ENCODE data around the gene GPR157. TPM values are rescaled to one million over a fixed set of nuclear protein-coding genes. Genes with fewer than 3 reads are reported as not detected.

Gene GPR157
- total RNA-seq, 1 donor from 2014 or later = 19.4 TPM

DNA sequence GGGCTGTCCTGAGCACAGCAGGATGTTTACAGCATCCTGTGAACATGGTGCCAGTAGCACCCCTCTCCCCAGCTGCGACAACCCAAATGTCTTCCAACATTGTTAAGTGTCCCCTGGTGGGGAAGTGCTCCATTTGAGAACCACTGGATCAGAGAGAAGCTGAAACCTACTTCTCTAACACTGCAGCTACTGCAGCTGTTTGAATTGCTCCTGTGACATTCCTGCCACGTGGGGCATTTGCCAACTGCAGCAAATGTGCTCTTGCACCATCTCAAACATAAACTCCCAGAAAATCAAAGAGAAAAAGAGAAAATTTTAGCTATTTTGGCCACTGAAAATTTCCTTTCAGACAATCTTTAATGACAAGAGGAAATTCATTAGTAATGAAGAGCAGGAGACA lies 70.4 kb downstream of the GPR157 start:
- no peaks in the 10 kb centered on the region for H3K36me3 ChIP-seq
- TF ChIP-seq POLR2AphosphoS5 (IDR thresholded peaks at IDR 0.05; ENCODE audit: insufficient read depth in 1 of 2, low read depth in 1 of 2) = no peak
- TF ChIP-seq, protein P1, sequence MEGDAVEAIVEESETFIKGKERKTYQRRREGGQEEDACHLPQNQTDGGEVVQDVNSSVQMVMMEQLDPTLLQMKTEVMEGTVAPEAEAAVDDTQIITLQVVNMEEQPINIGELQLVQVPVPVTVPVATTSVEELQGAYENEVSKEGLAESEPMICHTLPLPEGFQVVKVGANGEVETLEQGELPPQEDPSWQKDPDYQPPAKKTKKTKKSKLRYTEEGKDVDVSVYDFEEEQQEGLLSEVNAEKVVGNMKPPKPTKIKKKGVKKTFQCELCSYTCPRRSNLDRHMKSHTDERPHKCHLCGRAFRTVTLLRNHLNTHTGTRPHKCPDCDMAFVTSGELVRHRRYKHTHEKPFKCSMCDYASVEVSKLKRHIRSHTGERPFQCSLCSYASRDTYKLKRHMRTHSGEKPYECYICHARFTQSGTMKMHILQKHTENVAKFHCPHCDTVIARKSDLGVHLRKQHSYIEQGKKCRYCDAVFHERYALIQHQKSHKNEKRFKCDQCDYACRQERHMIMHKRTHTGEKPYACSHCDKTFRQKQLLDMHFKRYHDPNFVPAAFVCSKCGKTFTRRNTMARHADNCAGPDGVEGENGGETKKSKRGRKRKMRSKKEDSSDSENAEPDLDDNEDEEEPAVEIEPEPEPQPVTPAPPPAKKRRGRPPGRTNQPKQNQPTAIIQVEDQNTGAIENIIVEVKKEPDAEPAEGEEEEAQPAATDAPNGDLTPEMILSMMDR (IDR thresholded peaks at IDR 0.05) = no peak
- TF ChIP-seq POLR2A (IDR thresholded peaks at IDR 0.05) = no peak
- intact Hi-C loops (cut with DNase I) = no loop called here
- no peak for DNase-seq (ENCODE audit: extremely low spot score in 2 of 2)
- no peaks in the 10 kb centered on the region for H3K27me3 ChIP-seq
- H3K9me3 ChIP-seq = no peaks in the 10 kb centered on the region
- no peak overlapping the region for H3K4me3 ChIP-seq
- H3K27ac ChIP-seq = no peak overlapping the region
- H3K4me1 ChIP-seq = peaks cover 14% of the 10 kb centered on the region

DNA sequence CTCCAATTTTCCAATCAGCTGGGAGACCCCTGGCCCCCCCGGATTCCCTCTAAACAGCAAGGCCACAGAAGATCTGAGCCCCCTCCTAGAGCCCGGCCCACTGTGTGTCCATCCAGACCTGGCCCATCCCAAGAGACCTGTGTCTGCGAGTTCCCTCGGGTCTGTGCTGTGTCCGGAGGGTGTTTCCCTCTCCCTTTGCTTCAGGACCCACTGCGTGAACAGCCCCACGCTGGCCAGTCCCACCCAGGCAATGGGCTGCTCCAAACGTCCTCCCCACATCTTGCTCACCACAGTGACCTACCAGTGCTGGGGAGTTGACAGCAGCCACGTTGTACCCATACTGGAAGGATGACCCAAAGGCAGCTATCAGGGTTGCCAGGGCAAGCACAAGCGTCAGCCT lies 71.1 kb downstream of the GPR157 start:
- DNase-seq (ENCODE audit: extremely low spot score in 2 of 2) = no peak
- TF ChIP-seq POLR2A (IDR thresholded peaks at IDR 0.05) (no peak), POLR2AphosphoS5 (IDR thresholded peaks at IDR 0.05; ENCODE audit: insufficient read depth in 1 of 2, low read depth in 1 of 2) (no peak)
- TF ChIP-seq, protein P1 (IDR thresholded peaks at IDR 0.05) = no peak
- no peak overlapping the region for H3K4me3 ChIP-seq
- H3K27ac ChIP-seq = no peak overlapping the region
- intact Hi-C loops (cut with DNase I) = no loop called here
- H3K9me3 ChIP-seq = no peaks in the 10 kb centered on the region
- H3K27me3 ChIP-seq = no peaks in the 10 kb centered on the region
- peaks cover 14% of the 10 kb centered on the region for H3K4me1 ChIP-seq
- H3K36me3 ChIP-seq = no peaks in the 10 kb centered on the region

GRCh38 chr1:9052272-9053049 lies 76.4 kb downstream of the GPR157 start:
- Histone ChIP-seq H3K4me3 (no peak overlapping the region), H3K27ac (no peak overlapping the region), H3K36me3 (no peaks in the 10 kb centered on the region), H3K4me1 (no peaks in the 10 kb centered on the region), H3K27me3 (no peaks in the 10 kb centered on the region), H3K9me3 (no peaks in the 10 kb centered on the region)
- intact Hi-C loops (cut with DNase I) = no loop called here
- TF ChIP-seq POLR2AphosphoS5 (IDR thresholded peaks at IDR 0.05; ENCODE audit: insufficient read depth in 1 of 2, low read depth in 1 of 2) (no peak), POLR2A (IDR thresholded peaks at IDR 0.05) (no peak)
- TF ChIP-seq, protein P1 (IDR thresholded peaks at IDR 0.05) = no peak
- DNase-seq (ENCODE audit: extremely low spot score in 2 of 2) = no peak

DNA sequence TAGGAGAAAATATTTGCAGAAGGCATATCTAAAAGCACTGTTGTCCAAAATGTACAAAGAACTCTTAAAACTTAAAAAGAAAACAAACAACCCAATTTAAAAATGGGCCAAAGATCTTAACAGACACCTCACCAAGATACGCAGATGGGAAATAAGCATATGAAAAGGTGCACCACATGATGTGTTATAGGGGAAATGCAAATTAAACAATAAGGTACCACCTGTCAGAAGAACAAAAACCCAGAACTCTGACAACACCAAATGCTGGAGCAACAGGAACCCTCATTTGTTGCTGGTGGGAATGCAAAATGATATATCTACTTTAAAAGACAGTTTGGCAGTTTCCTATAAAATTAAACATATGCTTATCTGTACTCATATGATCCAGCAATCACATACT lies 77.5 kb downstream of the GPR157 start:
- DNase-seq (ENCODE audit: extremely low spot score in 2 of 2) = no peak
- Histone ChIP-seq H3K27me3 (no peaks in the 10 kb centered on the region), H3K4me3 (no peak overlapping the region), H3K4me1 (no peaks in the 10 kb centered on the region), H3K27ac (no peak overlapping the region), H3K9me3 (no peaks in the 10 kb centered on the region), H3K36me3 (no peaks in the 10 kb centered on the region)
- TF ChIP-seq, protein P1 (IDR thresholded peaks at IDR 0.05) = no peak
- TF ChIP-seq POLR2A (IDR thresholded peaks at IDR 0.05) = no peak
- intact Hi-C loops (cut with DNase I) = no loop called here

GRCh38 chr1:9050803-9051202 lies 78.1 kb downstream of the GPR157 start:
- H3K27ac ChIP-seq = no peak overlapping the region
- no peaks in the 10 kb centered on the region for H3K36me3 ChIP-seq
- intact Hi-C loops (cut with DNase I) = no loop called here
- no peak overlapping the region for H3K4me3 ChIP-seq
- no peak for DNase-seq (ENCODE audit: extremely low spot score in 2 of 2)
- TF ChIP-seq POLR2AphosphoS5 (IDR thresholded peaks at IDR 0.05; ENCODE audit: insufficient read depth in 1 of 2, low read depth in 1 of 2) (no peak), POLR2A (IDR thresholded peaks at IDR 0.05) (no peak)
- TF ChIP-seq, protein P1 (IDR thresholded peaks at IDR 0.05) = no peak
- H3K4me1 ChIP-seq = no peaks in the 10 kb centered on the region
- H3K27me3 ChIP-seq = no peaks in the 10 kb centered on the region
- H3K9me3 ChIP-seq = no peaks in the 10 kb centered on the region

All from vagina (tissue), 2 donors.